ENCODE results near the gene GRM1.

Gene GRM1

DNA sequence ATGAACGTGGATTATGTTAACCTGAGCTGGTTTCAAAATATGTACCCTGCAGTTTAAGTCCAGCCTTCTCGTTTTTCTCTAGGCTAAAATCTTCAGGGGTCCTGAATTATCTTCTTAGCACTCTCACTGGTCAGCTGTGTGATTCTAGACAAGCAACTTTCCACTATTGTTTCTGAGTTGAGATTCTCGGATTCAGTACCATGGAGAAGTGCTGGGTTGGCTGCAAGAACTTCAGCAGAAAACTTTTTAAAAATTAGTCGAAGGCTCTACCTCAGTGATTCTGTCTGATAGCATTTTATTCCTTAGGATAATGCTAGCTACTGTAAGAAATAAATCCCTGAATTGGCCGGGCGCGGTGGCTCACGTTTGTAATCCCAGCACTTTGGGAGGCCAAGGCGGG lies 173.7 kb downstream of the GRM1 start:
- Histone ChIP-seq H3K9me3 (ENCODE audit: insufficient read depth, low read length) (no peaks in the 10 kb centered on the region), H3K4me3 (ENCODE audit: low read length) (no peak overlapping the region), H3K36me3 (replicated peaks; ENCODE audit: low read depth, low read length) (no peaks in the 10 kb centered on the region), H3K79me2 (ENCODE audit: low read length) (no peaks in the 10 kb centered on the region), H3K9ac (ENCODE audit: low read length) (no peak overlapping the region), H3K27ac (ENCODE audit: low read length) (no peak overlapping the region), H3K4me2 (ENCODE audit: low read length) (no peak overlapping the region), H3K4me1 (ENCODE audit: low read length) (no peaks in the 10 kb centered on the region), H2AFZ (ENCODE audit: low read depth, low read length) (no peak overlapping the region), H4K20me1 (ENCODE audit: insufficient read depth, low read length) (no peaks in the 10 kb centered on the region), H3K27me3 (ENCODE audit: low read depth, low read length) (no peaks in the 10 kb centered on the region)
- TF ChIP-seq, protein P1, sequence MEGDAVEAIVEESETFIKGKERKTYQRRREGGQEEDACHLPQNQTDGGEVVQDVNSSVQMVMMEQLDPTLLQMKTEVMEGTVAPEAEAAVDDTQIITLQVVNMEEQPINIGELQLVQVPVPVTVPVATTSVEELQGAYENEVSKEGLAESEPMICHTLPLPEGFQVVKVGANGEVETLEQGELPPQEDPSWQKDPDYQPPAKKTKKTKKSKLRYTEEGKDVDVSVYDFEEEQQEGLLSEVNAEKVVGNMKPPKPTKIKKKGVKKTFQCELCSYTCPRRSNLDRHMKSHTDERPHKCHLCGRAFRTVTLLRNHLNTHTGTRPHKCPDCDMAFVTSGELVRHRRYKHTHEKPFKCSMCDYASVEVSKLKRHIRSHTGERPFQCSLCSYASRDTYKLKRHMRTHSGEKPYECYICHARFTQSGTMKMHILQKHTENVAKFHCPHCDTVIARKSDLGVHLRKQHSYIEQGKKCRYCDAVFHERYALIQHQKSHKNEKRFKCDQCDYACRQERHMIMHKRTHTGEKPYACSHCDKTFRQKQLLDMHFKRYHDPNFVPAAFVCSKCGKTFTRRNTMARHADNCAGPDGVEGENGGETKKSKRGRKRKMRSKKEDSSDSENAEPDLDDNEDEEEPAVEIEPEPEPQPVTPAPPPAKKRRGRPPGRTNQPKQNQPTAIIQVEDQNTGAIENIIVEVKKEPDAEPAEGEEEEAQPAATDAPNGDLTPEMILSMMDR (IDR thresholded peaks at IDR 0.05; ENCODE audit: low read depth, low read length) = no peak
- TF ChIP-seq EZH2phosphoT487 (IDR thresholded peaks at IDR 0.05; ENCODE audit: low read depth) = no peak

DNA sequence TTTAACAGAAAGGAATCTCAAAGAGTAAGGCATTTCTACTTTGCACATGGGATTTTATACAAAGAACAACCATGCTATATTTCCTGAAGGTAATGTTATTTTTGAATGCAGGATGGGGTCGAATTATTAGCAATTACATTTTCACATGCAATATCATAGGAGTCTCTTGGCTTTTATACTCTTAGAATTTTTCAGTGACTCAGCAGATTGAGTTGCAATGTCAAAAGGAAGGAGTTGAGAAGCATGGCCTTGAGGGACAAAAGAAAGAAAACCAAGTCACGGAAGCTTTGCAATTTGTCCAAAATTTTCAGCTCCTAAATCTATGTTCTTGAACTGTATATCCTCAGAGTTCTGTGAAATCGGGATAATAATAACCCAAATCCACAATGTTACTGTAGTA lies 181.1 kb downstream of the GRM1 start:
- Histone ChIP-seq H2AFZ (ENCODE audit: low read depth, low read length) (no peak overlapping the region), H4K20me1 (ENCODE audit: insufficient read depth, low read length) (no peaks in the 10 kb centered on the region), H3K9me3 (ENCODE audit: insufficient read depth, low read length) (no peaks in the 10 kb centered on the region), H3K79me2 (ENCODE audit: low read length) (no peaks in the 10 kb centered on the region), H3K4me3 (ENCODE audit: low read length) (no peak overlapping the region), H3K27me3 (ENCODE audit: low read depth, low read length) (no peaks in the 10 kb centered on the region), H3K9ac (ENCODE audit: low read length) (no peak overlapping the region), H3K27ac (ENCODE audit: low read length) (no peak overlapping the region), H3K4me2 (ENCODE audit: low read length) (no peak overlapping the region), H3K36me3 (replicated peaks; ENCODE audit: low read depth, low read length) (no peaks in the 10 kb centered on the region), H3K4me1 (ENCODE audit: low read length) (no peaks in the 10 kb centered on the region)
- no peak for TF ChIP-seq EZH2phosphoT487 (IDR thresholded peaks at IDR 0.05; ENCODE audit: low read depth)
- TF ChIP-seq, protein P1 (IDR thresholded peaks at IDR 0.05; ENCODE audit: low read depth, low read length) = no peak

DNA sequence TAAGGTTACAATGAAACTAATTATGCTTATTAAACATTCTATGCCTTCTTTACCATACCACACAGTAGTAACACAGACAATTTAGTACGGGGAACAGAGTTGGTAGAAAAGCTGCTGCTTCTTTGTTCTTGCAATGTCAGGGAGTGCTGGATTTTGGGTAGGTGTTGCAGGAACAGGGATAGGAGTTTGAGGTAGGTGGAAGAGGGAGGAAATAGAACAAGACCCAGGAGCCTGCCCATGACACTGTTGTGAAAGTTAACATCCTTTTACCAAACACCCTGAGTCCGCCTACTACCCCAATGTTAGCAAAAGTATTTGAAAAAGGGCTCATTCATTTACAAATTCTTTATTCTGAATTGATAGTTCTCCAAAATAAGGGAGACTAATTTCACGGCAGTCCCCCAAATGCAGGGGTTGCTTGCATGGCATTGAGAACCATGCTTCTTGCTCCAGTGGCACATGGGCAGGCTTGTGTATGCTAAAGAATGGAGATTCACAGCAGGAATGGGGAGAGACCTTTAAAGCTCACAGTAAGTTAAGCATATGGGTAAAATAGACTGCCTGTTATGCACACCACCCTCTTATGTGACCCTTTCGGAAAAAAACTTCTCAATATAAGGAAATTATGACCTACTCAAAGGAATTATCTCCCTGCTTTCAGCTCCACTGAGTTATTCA lies 181.7 kb downstream of the GRM1 start:
- Histone ChIP-seq H3K9ac (ENCODE audit: low read length) (no peak overlapping the region), H3K27me3 (ENCODE audit: low read depth, low read length) (no peaks in the 10 kb centered on the region), H3K4me2 (ENCODE audit: low read length) (no peak overlapping the region), H3K36me3 (replicated peaks; ENCODE audit: low read depth, low read length) (no peaks in the 10 kb centered on the region), H2AFZ (ENCODE audit: low read depth, low read length) (no peak overlapping the region), H3K4me3 (ENCODE audit: low read length) (no peak overlapping the region), H3K79me2 (ENCODE audit: low read length) (no peaks in the 10 kb centered on the region), H3K9me3 (ENCODE audit: insufficient read depth, low read length) (no peaks in the 10 kb centered on the region), H3K4me1 (ENCODE audit: low read length) (no peaks in the 10 kb centered on the region), H4K20me1 (ENCODE audit: insufficient read depth, low read length) (no peaks in the 10 kb centered on the region), H3K27ac (ENCODE audit: low read length) (no peak overlapping the region)
- no peak for TF ChIP-seq EZH2phosphoT487 (IDR thresholded peaks at IDR 0.05; ENCODE audit: low read depth)
- TF ChIP-seq, protein P1 (IDR thresholded peaks at IDR 0.05; ENCODE audit: low read depth, low read length) = no peak

DNA sequence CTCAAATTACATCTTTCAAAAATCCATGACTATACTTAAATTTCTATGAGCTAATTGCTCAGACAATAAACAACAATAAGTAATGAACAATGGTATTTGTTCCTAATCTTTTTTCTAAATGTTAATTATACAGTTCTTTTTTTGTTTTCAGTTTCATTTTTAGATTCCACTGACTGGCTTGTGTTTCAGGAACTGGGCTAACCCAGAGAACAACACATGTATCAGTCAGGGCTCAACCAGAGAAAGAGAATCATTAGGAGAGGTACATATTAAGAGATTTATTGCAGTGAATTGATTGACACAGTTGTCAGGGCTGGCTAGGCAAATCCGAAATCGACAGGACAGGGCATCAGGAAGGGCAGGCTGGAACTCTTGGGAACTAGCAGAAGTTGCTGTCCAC lies 182.8 kb downstream of the GRM1 start:
- no peaks in the 10 kb centered on the region for H3K27me3 ChIP-seq (ENCODE audit: low read depth, low read length)
- no peak overlapping the region for H3K4me2 ChIP-seq (ENCODE audit: low read length)
- no peak overlapping the region for H3K9ac ChIP-seq (ENCODE audit: low read length)

More for the DNA sequence above, 182.8 kb downstream of the GRM1 start:
- H3K4me1 ChIP-seq (ENCODE audit: low read length) = no peaks in the 10 kb centered on the region
- no peaks in the 10 kb centered on the region for H4K20me1 ChIP-seq (ENCODE audit: insufficient read depth, low read length)
- H3K79me2 ChIP-seq (ENCODE audit: low read length) = no peaks in the 10 kb centered on the region
- no peak overlapping the region for H3K27ac ChIP-seq (ENCODE audit: low read length)
- no peak overlapping the region for H2AFZ ChIP-seq (ENCODE audit: low read depth, low read length)
- TF ChIP-seq EZH2phosphoT487 (IDR thresholded peaks at IDR 0.05; ENCODE audit: low read depth) = no peak
- TF ChIP-seq, protein P1 (IDR thresholded peaks at IDR 0.05; ENCODE audit: low read depth, low read length) = no peak
- no peak overlapping the region for H3K4me3 ChIP-seq (ENCODE audit: low read length)
- H3K9me3 ChIP-seq (ENCODE audit: insufficient read depth, low read length) = no peaks in the 10 kb centered on the region
- no peaks in the 10 kb centered on the region for H3K36me3 ChIP-seq (replicated peaks; ENCODE audit: low read depth, low read length)

Measured in OCI-LY3 (cell line).